Kidney epithelial cell (primary cell): ENCODE measurements around the gene TMEM259. TPM values are rescaled to one million over a fixed set of nuclear protein-coding genes. Genes with fewer than 3 reads are reported as not detected.

ENCODE experiments used
- DNase-seq: peaks from one replicate; pipeline ENCODE4 v3.0.0-alpha.2; 2010; ENCODE audit warnings: low read depth
- H3K27me3 ChIP-seq: 2 replicates; pipeline ENCODE4 v1.6.0; 2011; ENCODE audit warnings: low read length; ENCODE audit not compliant: control insufficient read depth, insufficient read depth
- H3K36me3 ChIP-seq: 2 replicates; pipeline ENCODE4 v1.5.1; 2011; ENCODE audit warnings: low read length; ENCODE audit not compliant: control insufficient read depth, insufficient read depth
- H3K4me3 ChIP-seq: 2 replicates; pipeline ENCODE4 v1.5.1; 2011; ENCODE audit warnings: low read depth, mild to moderate bottlenecking, control low read depth, low read length
- CTCF ChIP-seq: IDR thresholded peaks from 2 replicates; pipeline ENCODE4 v1.5.1; 2011; ENCODE audit warnings: mild to moderate bottlenecking, moderate library complexity, low read length, control low read depth, inconsistent platforms; ENCODE audit not compliant: insufficient read depth, poor library complexity, severe bottlenecking
- total RNA-seq: library from RNA; depleted of rRNA; stranded (reverse); fragments of >200 nt; gene quantifications from 2 replicates; pipeline ENCODE4 v1.2.3, GENCODE V29; 2015

The TMEM259 gene
- total RNA-seq = 204 and 221 TPM in 2 replicates

- no peaks in the 10 kb centered on the region for H3K36me3 ChIP-seq
- no peaks in the 10 kb centered on the region for H3K27me3 ChIP-seq
Observed at GRCh38 chr19:1020868-1021425, at the start of gene TMEM259. TSS of gene TMEM259 (minus strand) at chr19:1021123. CDS start at chr19:1020996, 127 bp downstream.

GRCh38 chr19:1070576-1070930 is 49.6 kb upstream of the TMEM259 start:
- Histone ChIP-seq H3K27me3 (peaks cover 36% of the 10 kb centered on the region), H3K4me3 (no peak overlapping the region), H3K36me3 (no peaks in the 10 kb centered on the region)
- TF ChIP-seq CTCF = peak; percentile 35
- no peak for DNase-seq

More at GRCh38 chr19:1020868-1021425, at the start of gene TMEM259:
- TF ChIP-seq CTCF = no peak
- DNase-seq = peak; percentile 69
- H3K4me3 ChIP-seq = peak within 1 kb of the TSS; percentile 80

- no peak for TF ChIP-seq CTCF
Observed at GRCh38 chr19:1069009-1069779, 48.3 kb upstream of the TMEM259 start.

GRCh38 chr19:1068009-1069001 is 47.4 kb upstream of the TMEM259 start:
- no peak for DNase-seq
- TF ChIP-seq CTCF = no peak
- H3K4me3 ChIP-seq = no peak overlapping the region
- no peaks in the 10 kb centered on the region for H3K36me3 ChIP-seq
- peaks cover 47% of the 10 kb centered on the region for H3K27me3 ChIP-seq

More at GRCh38 chr19:1069009-1069779, 48.3 kb upstream of the TMEM259 start:
- Histone ChIP-seq H3K4me3 (no peak overlapping the region), H3K27me3 (peaks cover 39% of the 10 kb centered on the region), H3K36me3 (no peaks in the 10 kb centered on the region)
- DNase-seq = no peak

- Histone ChIP-seq H3K27me3 (peaks cover 47% of the 10 kb centered on the region), H3K4me3 (peak overlapping the region; percentile 18), H3K36me3 (no peaks in the 10 kb centered on the region)
- no peak for DNase-seq
- TF ChIP-seq CTCF = no peak
Observed at GRCh38 chr19:1067341-1067957, 46.5 kb upstream of the TMEM259 start.
